Measurements from ENCODE around the gene LYST. TPM values are rescaled to one million over a fixed set of nuclear protein-coding genes. Genes with fewer than 3 reads are reported as not detected.

The LYST gene
- total and polyA plus RNA-seq, 2 of the 8 experiments (the other 6 are each of a cell fraction or from before 2014, with no cell fraction given): 0.29 to 0.58 TPM

DNA sequence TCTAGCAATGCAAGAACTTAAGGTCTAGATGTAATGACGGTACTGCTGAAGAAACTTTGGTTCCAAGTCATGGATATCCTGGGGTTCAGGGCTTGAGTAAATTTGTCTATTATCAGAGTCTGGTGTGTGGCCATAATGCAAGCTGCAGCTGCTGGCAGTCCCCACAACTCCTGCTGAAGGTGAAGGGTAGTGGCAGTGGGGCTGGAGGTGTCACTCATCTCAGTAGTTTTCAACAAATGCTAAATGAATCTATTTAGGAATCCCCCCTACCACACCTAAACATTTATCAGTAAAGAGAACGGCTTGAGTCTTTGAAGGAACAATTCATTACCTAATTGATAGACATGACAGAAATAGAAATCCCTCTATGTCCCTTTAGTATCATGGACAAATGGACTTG lies 118.0 kb downstream of the LYST start:
- no peak overlapping the region for H4K91ac ChIP-seq (replicated peaks; ENCODE audit: insufficient read length, low read length)
- no peak overlapping the region for H3K18ac ChIP-seq (ENCODE audit: extremely low read depth, low read length)
- no peaks in the 10 kb centered on the region for H3K36me3 ChIP-seq (ENCODE audit: control insufficient read depth in 2 of 4, insufficient read depth in 4 of 4, low read length in 3 of 4)
- H3K4me3 ChIP-seq (ENCODE audit: extremely low read depth in 1 of 4, insufficient read depth in 2 of 4, low read depth in 3 of 4, low read length in 4 of 4): no peak overlapping the region
- ChIA-PET POLR2A (ENCODE audit: partially characterized antibody) (no interaction called here), CTCF (ENCODE audit: partially characterized antibody) (interaction anchor here (1.6 kb wide), 1 partner anchor 217 kb away, joined by 3 read pairs; no protein-coding TSS in a partner anchor)
- TF ChIP-seq TAF7 (optimal IDR thresholded peaks at IDR 0.05; ENCODE audit: borderline replicate concordance, low read depth, low read length): no peak
- no peak for TF ChIP-seq ASH2L (IDR thresholded peaks at IDR 0.05; ENCODE audit: low read length)
- no peak for TF ChIP-seq KDM1A (IDR thresholded peaks at IDR 0.05; ENCODE audit: borderline replicate concordance, low read length)
- no peak for TF ChIP-seq SIRT6 (IDR thresholded peaks at IDR 0.05; ENCODE audit: low read length)
- no peak for TF ChIP-seq SP4 (IDR thresholded peaks at IDR 0.05; ENCODE audit: low read length)
- TF ChIP-seq SIX5 (IDR thresholded peaks at IDR 0.05; ENCODE audit: low read depth, low read length): no peak
- TF ChIP-seq SUZ12 (IDR thresholded peaks at IDR 0.05; ENCODE audit: low read length): no peak
- TF ChIP-seq HDAC2 (IDR thresholded peaks at IDR 0.05; ENCODE audit: borderline replicate concordance in 1 of 2, low read depth in 2 of 2, low read length in 2 of 2): no peak
- TF ChIP-seq NANOG (IDR thresholded peaks at IDR 0.05; ENCODE audit: insufficient read depth, low read depth, low read length, poor library complexity, severe bottlenecking): no peak
- no peaks in the 10 kb centered on the region for H3K79me1 ChIP-seq (ENCODE audit: low read depth, low read length)
- H2BK15ac ChIP-seq (ENCODE audit: low read length): no peak overlapping the region
- H4K8ac ChIP-seq (ENCODE audit: extremely low read depth, insufficient read depth, low read length): no peak overlapping the region
- H3K14ac ChIP-seq (ENCODE audit: insufficient read length): no peak overlapping the region
- WGBS, 2 experiments (ENCODE audit: extremely low coverage in 1 of 2, insufficient coverage in 1 of 2, insufficient read length in 1 of 2, insufficient replicate concordance in 2 of 2, low coverage in 1 of 2, low lambda C conversion rate in 2 of 2, missing lambda C conversion rate in 1 of 2): 92% methylated on average over 2 of the region's 2 CpGs; no CpG with 5 or more reads in 1 of the 2 experiments
- H3K23me2 ChIP-seq (ENCODE audit: low read depth, low read length): no peaks in the 10 kb centered on the region
- H3K79me2 ChIP-seq (ENCODE audit: control insufficient read depth in 1 of 2, insufficient read depth in 2 of 2, low read length in 2 of 2): no peaks in the 10 kb centered on the region
- no peaks in the 10 kb centered on the region for H3K9me3 ChIP-seq (ENCODE audit: insufficient read depth in 2 of 2, low read depth in 1 of 2, low read length in 1 of 2)
- no peaks in the 10 kb centered on the region for H3K4me1 ChIP-seq (replicated peaks in 1 of 4; ENCODE audit: control insufficient read depth in 3 of 4, insufficient read depth in 4 of 4, low read length in 3 of 4)
- H3K27ac ChIP-seq (ENCODE audit: low read depth, low read length): no peak overlapping the region
- H3K4ac ChIP-seq (replicated peaks; ENCODE audit: insufficient read length, low read depth, low read length): no peak overlapping the region
- H2BK120ac ChIP-seq (replicated peaks; ENCODE audit: low read depth, low read length): no peak overlapping the region
- no peak overlapping the region for H2BK12ac ChIP-seq (ENCODE audit: low read depth, low read length)
- DNase-seq (ENCODE audit: low read depth in 1 of 2, low spot score in 2 of 2): no peak
- H4K20me1 ChIP-seq (replicated peaks in 1 of 2; ENCODE audit: control insufficient read depth in 1 of 2, insufficient read depth in 2 of 2, low read length in 2 of 2): no peaks in the 10 kb centered on the region
- no peak overlapping the region for H3K56ac ChIP-seq (replicated peaks; ENCODE audit: insufficient read length, low read depth, low read length)
- H3K27me3 ChIP-seq (replicated peaks in 1 of 4; ENCODE audit: control insufficient read depth in 3 of 4, extremely low read depth in 1 of 4, insufficient read depth in 3 of 4, low read length in 3 of 4): peaks cover 0 to 1% (median 0%) of the 10 kb centered on the region in 4 experiments; a peak in 1 of 7 replicates
- FAIRE-seq: no peak
- H2AFZ ChIP-seq (ENCODE audit: low read length): no peak overlapping the region
- no peak overlapping the region for H2BK5ac ChIP-seq (ENCODE audit: low read depth, low read length)
- H3K23ac ChIP-seq (ENCODE audit: insufficient read length): no peak overlapping the region
- no peak overlapping the region for H4K5ac ChIP-seq (ENCODE audit: insufficient read length, low read depth, low read length)
- no peak overlapping the region for H3K9ac ChIP-seq (replicated peaks in 1 of 4; ENCODE audit: extremely low read depth in 1 of 4, low read depth in 3 of 4, low read length in 3 of 4)
- no peak overlapping the region for H2AK5ac ChIP-seq (ENCODE audit: low read depth, low read length)
- no peak overlapping the region for H2BK20ac ChIP-seq (ENCODE audit: low read length)
- no peak overlapping the region for H3K4me2 ChIP-seq (ENCODE audit: insufficient read depth in 1 of 2, low read depth in 2 of 2, low read length in 2 of 2)

Data from H1 (cell line).